ENCODE measurements around the gene DSG4.

DNA sequence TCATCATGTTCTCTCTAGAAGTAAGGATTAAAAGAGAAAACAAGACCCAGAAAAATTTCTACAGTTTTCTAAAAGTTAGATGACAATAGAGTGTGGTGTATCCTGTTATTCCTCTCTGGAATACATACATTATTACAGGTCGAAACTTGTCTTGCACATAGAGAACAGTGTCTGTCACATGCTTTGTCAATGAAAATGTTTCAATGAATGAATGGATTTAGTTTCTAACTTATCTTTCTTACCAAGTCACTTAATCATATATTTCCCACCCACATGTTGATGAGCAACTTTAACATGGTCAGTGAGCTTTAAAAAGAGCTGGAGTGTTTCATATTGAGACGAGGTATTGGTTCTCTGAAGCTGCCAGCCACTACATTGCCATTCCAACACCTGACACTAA lies 4.3 kb downstream of the DSG4 start:
- TF ChIP-seq, protein P1, sequence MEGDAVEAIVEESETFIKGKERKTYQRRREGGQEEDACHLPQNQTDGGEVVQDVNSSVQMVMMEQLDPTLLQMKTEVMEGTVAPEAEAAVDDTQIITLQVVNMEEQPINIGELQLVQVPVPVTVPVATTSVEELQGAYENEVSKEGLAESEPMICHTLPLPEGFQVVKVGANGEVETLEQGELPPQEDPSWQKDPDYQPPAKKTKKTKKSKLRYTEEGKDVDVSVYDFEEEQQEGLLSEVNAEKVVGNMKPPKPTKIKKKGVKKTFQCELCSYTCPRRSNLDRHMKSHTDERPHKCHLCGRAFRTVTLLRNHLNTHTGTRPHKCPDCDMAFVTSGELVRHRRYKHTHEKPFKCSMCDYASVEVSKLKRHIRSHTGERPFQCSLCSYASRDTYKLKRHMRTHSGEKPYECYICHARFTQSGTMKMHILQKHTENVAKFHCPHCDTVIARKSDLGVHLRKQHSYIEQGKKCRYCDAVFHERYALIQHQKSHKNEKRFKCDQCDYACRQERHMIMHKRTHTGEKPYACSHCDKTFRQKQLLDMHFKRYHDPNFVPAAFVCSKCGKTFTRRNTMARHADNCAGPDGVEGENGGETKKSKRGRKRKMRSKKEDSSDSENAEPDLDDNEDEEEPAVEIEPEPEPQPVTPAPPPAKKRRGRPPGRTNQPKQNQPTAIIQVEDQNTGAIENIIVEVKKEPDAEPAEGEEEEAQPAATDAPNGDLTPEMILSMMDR (conservative IDR thresholded peaks at IDR 0.05 in 1 of 2, IDR thresholded peaks at IDR 0.05 in 1 of 2; ENCODE audit: low read depth in 1 of 2, low read length in 2 of 2), result no peak
- no peak for TF ChIP-seq EZH2 (IDR thresholded peaks at IDR 0.05; ENCODE audit: low read length, missing control alignments)

All from fibroblast of lung (primary cell).